Uterus (tissue), 4 donors: Measurements from ENCODE around the gene AURKA. TPM values are rescaled to one million over a fixed set of nuclear protein-coding genes. Genes with fewer than 3 reads are reported as not detected.
A peak's percentile ranks its signal among the peaks of the same experiment; 100 is the strongest.

Experiments used
- DNase-seq, 2 donors: peaks; one replicate each; pipeline ENCODE4 v3.0.0-alpha.2; 2019 to 2020
- H3K27ac ChIP-seq, 2 donors: fragments of 200-600 bp; sonication (generic); 1 replicate in 1 of 2; 2 replicates in 1 of 2; pipeline ENCODE4 v1.5.1; 2016 to 2018
- H3K27me3 ChIP-seq, 2 donors: fragments of 200-600 bp; sonication (generic); one replicate each; pipeline ENCODE4 v1.5.1; 2018 to 2019; ENCODE audit warnings: control low read depth in 1 of 2
- H3K36me3 ChIP-seq, 2 donors: fragments of 200-600 bp; sonication (generic); one replicate each; pipeline ENCODE4 v1.5.1; 2019; ENCODE audit warnings: control low read depth in 1 of 2
- H3K4me1 ChIP-seq, 2 donors: fragments of 200-600 bp; sonication (generic); one replicate each; pipeline ENCODE4 v1.5.1; 2018 to 2019; ENCODE audit warnings: control low read depth in 1 of 2
- H3K4me3 ChIP-seq, 2 donors: fragments of 200-600 bp; sonication (generic); 1 replicate in 1 of 2; 2 replicates in 1 of 2; pipeline ENCODE4 v1.5.1; 2018 to 2019; ENCODE audit warnings: mild to moderate bottlenecking in 1 of 2
- H3K9me3 ChIP-seq, 2 donors: fragments of 200-600 bp; sonication (generic); one replicate each; pipeline ENCODE4 v1.5.1; 2019; ENCODE audit warnings: control low read depth in 1 of 2
- CTCF ChIP-seq, 4 experiments: fragments of 200-600 bp in 2 of 4; fragments of 450-650 bp in 2 of 4; sonication (generic) in 2 of 4; IDR thresholded peaks; one replicate each; pipeline ENCODE4 v1.5.1; 2016 to 2019; ENCODE audit warnings: antibody characterized with exemption in 4 of 4, mild to moderate bottlenecking in 2 of 4, moderate library complexity in 1 of 4
- POLR2A ChIP-seq, 2 donors: fragments of 450-650 bp; IDR thresholded peaks; one replicate each; pipeline ENCODE4 v1.6.1; 2016; ENCODE audit warnings: antibody characterized with exemption in 2 of 2, mild to moderate bottlenecking in 1 of 2, moderate library complexity in 1 of 2
- intact Hi-C: fragments of 100-400 bp; cut with DNase I; formaldehyde crosslinking; loops from one replicate; pipeline ENCODE4 v1.15.1; 2023; ENCODE audit warnings: low total_unique reads
- total RNA-seq, 4 donors: library from RNA; depleted of rRNA in 3 of 4; stranded (reverse); fragments of >200 nt in 3 of 4; gene quantifications; one replicate each; pipeline versions ENCODE4 v1.1.0 to v1.2.4, GENCODE V29; 2014 to 2023
- donor health status: DM: yes; HTN: yes; CAD: no.

Gene AURKA
- total RNA-seq, 4 donors from 2014 or later = 1.9 to 17.4 (median 9.7) TPM; not detected in 1

- no peak overlapping the region for H3K4me3 ChIP-seq
- no peak for TF ChIP-seq CTCF (IDR thresholded peaks at IDR 0.05)
- no peak for TF ChIP-seq POLR2A (IDR thresholded peaks at IDR 0.05)
- intact Hi-C loops = no loop called here
- no peaks in the 10 kb centered on the region for H3K27me3 ChIP-seq
- H3K36me3 ChIP-seq = no peaks in the 10 kb centered on the region
- no peak overlapping the region for H3K27ac ChIP-seq
- DNase-seq = no peak
- no peaks in the 10 kb centered on the region for H3K4me1 ChIP-seq
- no peaks in the 10 kb centered on the region for H3K9me3 ChIP-seq
These were observed 28.0 kb upstream of the AURKA start for GRCh38 chr20:56420028-56420427.

DNA sequence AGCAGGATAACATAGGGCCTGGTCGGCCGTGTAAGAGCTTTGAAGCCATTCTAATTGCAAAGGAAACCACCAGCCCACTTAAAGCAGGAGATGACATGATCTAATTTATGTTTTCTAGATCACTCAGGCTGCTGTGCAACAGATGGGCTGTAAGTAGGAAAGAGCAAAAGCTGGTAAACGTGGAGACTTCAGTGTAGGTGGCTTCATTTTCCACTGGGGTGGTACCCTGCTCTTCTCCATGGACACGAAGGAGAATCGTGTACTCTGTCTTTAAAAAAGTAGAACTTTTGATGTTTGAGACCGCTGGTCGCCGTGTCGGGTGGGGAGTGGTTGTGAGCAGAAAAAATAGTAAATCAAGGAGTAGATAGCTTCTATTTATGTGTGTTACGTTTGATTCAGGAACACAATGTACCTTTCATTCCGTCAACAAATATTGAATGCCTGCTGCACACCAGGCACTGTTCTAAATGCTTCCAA lies 26.4 kb upstream of the AURKA start:
- Histone ChIP-seq H3K4me1 (no peaks in the 10 kb centered on the region), H3K4me3 (no peak overlapping the region), H3K9me3 (no peaks in the 10 kb centered on the region), H3K27me3 (no peaks in the 10 kb centered on the region), H3K36me3 (no peaks in the 10 kb centered on the region), H3K27ac (peak overlapping the region in 1 of 2 donors; percentile 57)
- no peak for DNase-seq
- intact Hi-C loops = no loop called here
- TF ChIP-seq CTCF (IDR thresholded peaks at IDR 0.05) (no peak), POLR2A (IDR thresholded peaks at IDR 0.05) (no peak)

- Histone ChIP-seq H3K4me3 (no peak overlapping the region), H3K36me3 (no peaks in the 10 kb centered on the region), H3K27ac (peak overlapping the region in 1 of 2 donors; percentile 57), H3K9me3 (no peaks in the 10 kb centered on the region), H3K4me1 (no peaks in the 10 kb centered on the region), H3K27me3 (no peaks in the 10 kb centered on the region)
- intact Hi-C loops = no loop called here
- no peak for TF ChIP-seq CTCF (IDR thresholded peaks at IDR 0.05)
- no peak for TF ChIP-seq POLR2A (IDR thresholded peaks at IDR 0.05)
- DNase-seq = no peak
These were observed 25.9 kb upstream of the AURKA start for GRCh38 chr20:56417911-56418310.

- no peak overlapping the region for H3K4me3 ChIP-seq
- no peaks in the 10 kb centered on the region for H3K9me3 ChIP-seq
- H3K27me3 ChIP-seq = no peaks in the 10 kb centered on the region
- H3K27ac ChIP-seq = no peak overlapping the region
- no peaks in the 10 kb centered on the region for H3K4me1 ChIP-seq
- DNase-seq = no peak
- intact Hi-C loops = no loop called here
- H3K36me3 ChIP-seq = no peaks in the 10 kb centered on the region
- no peak for TF ChIP-seq POLR2A (IDR thresholded peaks at IDR 0.05)
- TF ChIP-seq CTCF (IDR thresholded peaks at IDR 0.05) = no peak
These were observed 25.4 kb upstream of the AURKA start for GRCh38 chr20:56417402-56417801.

GRCh38 chr20:56414842-56415765 lies 23.1 kb upstream of the AURKA start:
- no peaks in the 10 kb centered on the region for H3K27me3 ChIP-seq
- no peak for DNase-seq
- no peaks in the 10 kb centered on the region for H3K9me3 ChIP-seq
- H3K36me3 ChIP-seq = no peaks in the 10 kb centered on the region
- intact Hi-C loops = no loop called here
- no peak overlapping the region for H3K27ac ChIP-seq
- H3K4me1 ChIP-seq = no peaks in the 10 kb centered on the region
- TF ChIP-seq CTCF (IDR thresholded peaks at IDR 0.05) = no peak
- no peak for TF ChIP-seq POLR2A (IDR thresholded peaks at IDR 0.05)
- no peak overlapping the region for H3K4me3 ChIP-seq
